Ascending aorta (tissue), 2 donors: Measurements from ENCODE around the gene DFFA. TPM values are rescaled to one million over a fixed set of nuclear protein-coding genes. Genes with fewer than 3 reads are reported as not detected.
A peak's percentile ranks its signal among the peaks of the same experiment; 100 is the strongest.

Experiments
- DNase-seq, 2 donors: peaks; one replicate each; pipeline ENCODE4 v3.0.0-alpha.2; 2019; ENCODE audit warnings: low spot score in 2 of 2
- H3K27ac ChIP-seq, 2 donors: fragments of 200-600 bp; sonication (generic); one replicate each; pipeline ENCODE4 v1.5.1; 2016 to 2017; ENCODE audit warnings: mild to moderate bottlenecking in 1 of 2
- H3K27me3 ChIP-seq: fragments of 200-600 bp; sonication (generic); one replicate; pipeline ENCODE4 v1.5.1; 2017
- H3K36me3 ChIP-seq, 2 donors: fragments of 200-600 bp; sonication (generic); one replicate each; pipeline ENCODE4 v1.5.1; 2016
- H3K4me1 ChIP-seq, 2 donors: fragments of 200-600 bp; sonication (generic); one replicate each; pipeline ENCODE4 v1.5.1; 2016 to 2017; ENCODE audit warnings: mild to moderate bottlenecking in 1 of 2
- H3K4me3 ChIP-seq, 2 donors: fragments of 200-600 bp; sonication (generic); one replicate each; pipeline ENCODE4 v1.5.1; 2016 to 2017; ENCODE audit warnings: mild to moderate bottlenecking in 1 of 2
- H3K9me3 ChIP-seq, 2 donors: fragments of 200-600 bp; sonication (generic); one replicate each; pipeline ENCODE4 v1.5.1; 2016
- intact Hi-C: fragments of 100-400 bp; cut with DNase I; formaldehyde crosslinking; loops from one replicate; pipeline ENCODE4 v1.15.1; 2023
- total RNA-seq: library from RNA; depleted of rRNA; stranded (reverse); fragments of >200 nt; gene quantifications from one replicate; pipeline ENCODE4 v1.1.0, GENCODE V29; 2016
- TF ChIP-seq, protein P1 (sequence below), 3 experiments: fragments of 200-600 bp in 2 of 3; fragments of 450-650 bp in 1 of 3; sonication (generic) in 2 of 3; IDR thresholded peaks; one replicate each; pipeline ENCODE4 v1.5.1; 2016 to 2019; ENCODE audit warnings: antibody characterized with exemption in 3 of 3, mild to moderate bottlenecking in 1 of 3, moderate library complexity in 1 of 3

The DFFA gene
- total RNA-seq, 1 donor from 2014 or later, result 11.8 TPM

DNA sequence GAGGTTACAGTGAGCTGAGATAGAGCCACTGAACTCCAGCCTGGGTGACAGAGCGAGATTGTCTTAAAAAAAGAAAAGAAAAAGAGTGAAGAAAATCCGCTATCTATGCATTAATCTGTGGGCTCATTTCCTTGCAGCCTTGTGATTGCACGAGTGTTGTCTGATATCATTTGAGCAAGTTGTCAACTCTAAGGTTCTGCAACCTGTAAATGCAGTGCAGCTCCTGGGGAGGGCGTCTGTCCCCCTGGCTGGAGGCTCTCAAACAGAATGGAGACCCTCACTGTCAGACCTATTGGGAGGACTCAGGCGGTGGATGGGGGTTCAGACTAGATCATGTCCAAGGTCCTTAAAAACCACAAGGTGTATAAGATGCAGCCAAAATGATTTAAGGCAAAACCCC, 16.3 kb downstream of the DFFA start:
- Histone ChIP-seq H3K27me3 (no peaks in the 10 kb centered on the region), H3K9me3 (no peaks in the 10 kb centered on the region), H3K4me1 (peaks cover 5% of the 10 kb centered on the region in 2 donors), H3K4me3 (no peak overlapping the region), H3K36me3 (peaks cover 2 to 10% of the 10 kb centered on the region in 2 donors), H3K27ac (no peak overlapping the region)
- DNase-seq, result no peak
- intact Hi-C loops, result no loop called here
- TF ChIP-seq, protein P1, sequence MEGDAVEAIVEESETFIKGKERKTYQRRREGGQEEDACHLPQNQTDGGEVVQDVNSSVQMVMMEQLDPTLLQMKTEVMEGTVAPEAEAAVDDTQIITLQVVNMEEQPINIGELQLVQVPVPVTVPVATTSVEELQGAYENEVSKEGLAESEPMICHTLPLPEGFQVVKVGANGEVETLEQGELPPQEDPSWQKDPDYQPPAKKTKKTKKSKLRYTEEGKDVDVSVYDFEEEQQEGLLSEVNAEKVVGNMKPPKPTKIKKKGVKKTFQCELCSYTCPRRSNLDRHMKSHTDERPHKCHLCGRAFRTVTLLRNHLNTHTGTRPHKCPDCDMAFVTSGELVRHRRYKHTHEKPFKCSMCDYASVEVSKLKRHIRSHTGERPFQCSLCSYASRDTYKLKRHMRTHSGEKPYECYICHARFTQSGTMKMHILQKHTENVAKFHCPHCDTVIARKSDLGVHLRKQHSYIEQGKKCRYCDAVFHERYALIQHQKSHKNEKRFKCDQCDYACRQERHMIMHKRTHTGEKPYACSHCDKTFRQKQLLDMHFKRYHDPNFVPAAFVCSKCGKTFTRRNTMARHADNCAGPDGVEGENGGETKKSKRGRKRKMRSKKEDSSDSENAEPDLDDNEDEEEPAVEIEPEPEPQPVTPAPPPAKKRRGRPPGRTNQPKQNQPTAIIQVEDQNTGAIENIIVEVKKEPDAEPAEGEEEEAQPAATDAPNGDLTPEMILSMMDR (IDR thresholded peaks at IDR 0.05), result no peak

DNA sequence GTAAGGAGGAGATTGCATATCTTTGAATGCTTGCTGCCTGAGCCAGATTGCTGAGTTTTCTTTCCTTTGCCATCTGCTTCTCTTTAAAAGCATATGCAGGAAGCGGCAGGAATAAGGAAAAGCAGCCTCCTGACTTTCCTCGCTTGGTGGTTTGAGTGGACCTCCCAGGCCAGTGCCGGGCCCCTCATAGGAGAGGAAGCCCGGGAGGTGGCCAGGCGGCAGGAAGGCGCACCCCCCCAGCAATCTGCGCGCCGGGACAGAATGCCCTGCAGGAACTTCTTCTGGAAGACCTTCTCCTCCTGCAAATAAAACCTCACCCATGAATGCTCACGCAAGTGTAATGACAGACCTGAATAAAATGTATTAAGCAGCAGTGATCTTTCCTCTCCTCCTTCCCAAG, 21.0 kb downstream of the DFFA start:
- Histone ChIP-seq H3K27me3 (no peaks in the 10 kb centered on the region), H3K36me3 (no peaks in the 10 kb centered on the region), H3K9me3 (no peaks in the 10 kb centered on the region), H3K4me3 (peak overlapping the region in 1 of 2 donors; percentile 32), H3K4me1 (peaks cover 5 to 6% of the 10 kb centered on the region in 2 donors), H3K27ac (no peak overlapping the region)
- DNase-seq, result no peak
- TF ChIP-seq, protein P1 (IDR thresholded peaks at IDR 0.05), result no peak
- intact Hi-C loops, result no loop called here

DNA sequence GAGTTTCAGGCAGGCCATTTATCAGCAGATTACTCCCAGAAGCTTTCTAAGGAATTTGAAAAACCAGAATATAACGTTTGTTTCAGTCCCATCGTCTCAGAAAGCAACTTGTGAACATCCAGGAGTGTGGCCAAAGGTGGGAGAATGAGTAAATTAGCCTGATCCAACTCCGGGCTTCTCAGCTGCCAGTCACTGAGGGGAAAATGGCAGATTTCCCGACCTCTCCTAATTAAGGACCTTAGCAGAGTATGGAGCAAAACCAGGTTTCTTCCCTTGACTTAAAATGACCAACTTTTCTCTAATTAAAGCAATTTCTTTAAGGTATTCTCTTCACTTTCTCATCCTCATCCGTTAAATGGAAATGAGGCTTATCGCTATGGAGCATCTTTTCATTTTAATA, 21.5 kb downstream of the DFFA start:
- Histone ChIP-seq H3K36me3 (no peaks in the 10 kb centered on the region), H3K4me3 (peak overlapping the region in 1 of 2 donors; percentile 32), H3K27me3 (no peaks in the 10 kb centered on the region), H3K4me1 (peaks cover 5 to 6% of the 10 kb centered on the region in 2 donors), H3K27ac (no peak overlapping the region), H3K9me3 (no peaks in the 10 kb centered on the region)
- DNase-seq, result no peak
- TF ChIP-seq, protein P1 (IDR thresholded peaks at IDR 0.05), result no peak
- intact Hi-C loops, result no loop called here

DNA sequence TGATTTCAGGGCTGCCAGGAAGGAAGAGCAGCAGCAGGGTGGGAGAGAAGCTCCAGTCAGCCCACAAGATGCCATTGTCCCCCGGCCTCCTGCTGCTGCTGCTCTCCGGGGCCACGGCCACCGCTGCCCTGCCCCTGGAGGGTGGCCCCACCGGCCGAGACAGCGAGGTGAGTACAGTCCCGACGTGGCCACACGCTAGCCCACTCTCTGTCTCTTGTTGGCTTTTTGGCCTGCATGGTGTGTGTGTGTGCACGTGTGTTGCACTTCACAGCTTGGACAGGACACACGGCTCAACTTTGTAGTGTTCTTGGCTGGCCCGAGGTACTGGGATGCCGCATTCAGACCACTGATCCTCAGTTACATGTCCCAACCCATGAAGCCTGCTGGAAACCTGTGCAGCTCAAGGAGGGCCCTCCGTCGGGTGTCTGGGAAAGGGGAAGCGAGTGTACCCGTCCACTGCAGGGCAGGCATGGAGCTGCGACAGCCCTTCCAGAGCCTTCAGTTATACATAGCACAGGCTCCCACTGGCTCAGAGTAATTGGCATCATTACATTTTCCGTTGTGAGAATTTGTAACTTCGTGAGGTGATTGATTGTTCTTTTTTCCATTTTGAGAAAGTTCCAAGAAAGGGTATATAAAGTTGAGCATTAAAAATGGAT, 22.0 kb downstream of the DFFA start:
- H3K27ac ChIP-seq, result no peak overlapping the region
- intact Hi-C loops, result no loop called here
- no peaks in the 10 kb centered on the region for H3K9me3 ChIP-seq
- no peak for DNase-seq
- H3K36me3 ChIP-seq, result no peaks in the 10 kb centered on the region
- H3K4me3 ChIP-seq, result no peak overlapping the region
- H3K27me3 ChIP-seq, result no peaks in the 10 kb centered on the region
- H3K4me1 ChIP-seq, result peaks cover 5 to 6% of the 10 kb centered on the region in 2 donors
- TF ChIP-seq, protein P1 (IDR thresholded peaks at IDR 0.05), result no peak

DNA sequence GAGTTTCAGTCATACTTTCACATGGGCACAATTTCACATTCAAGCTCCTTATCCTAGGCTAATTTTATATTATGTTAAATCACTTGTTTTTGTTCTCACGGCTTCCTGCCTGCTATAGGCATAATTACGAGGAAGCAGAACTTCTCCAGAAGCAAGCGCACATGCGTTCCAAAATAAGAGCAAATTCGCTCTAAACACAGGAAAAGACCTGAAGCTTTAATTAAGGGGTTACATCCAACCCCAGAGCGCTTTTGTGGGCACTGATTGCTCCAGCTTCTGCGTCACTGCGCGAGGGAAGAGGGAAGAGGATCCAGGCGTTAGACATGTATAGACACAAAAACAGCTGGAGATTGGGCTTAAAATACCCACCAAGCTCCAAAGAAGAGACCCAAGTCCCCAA, 22.6 kb downstream of the DFFA start, which contains the start of gene CORT:
Gene CORT, plus strand, starts transcription at position 281 of the 400 bp plus-strand sequence. CDS start 193 bp downstream, outside the sequence.
- H3K36me3 ChIP-seq, result no peaks in the 10 kb centered on the region
- TF ChIP-seq, protein P1 (IDR thresholded peaks at IDR 0.05), result no peak
- H3K9me3 ChIP-seq, result no peaks in the 10 kb centered on the region
- intact Hi-C loops, result no loop called here
- no peaks in the 10 kb centered on the region for H3K27me3 ChIP-seq
- H3K4me1 ChIP-seq, result peaks cover 5 to 6% of the 10 kb centered on the region in 2 donors
- peak within 1 kb of the TSS in 1 of 2 donors; percentile 32 for H3K4me3 ChIP-seq
- no peak for DNase-seq
- no peak within 1 kb of the TSS for H3K27ac ChIP-seq
